Measurements from ENCODE around the gene APBB2.

- no peak for TF ChIP-seq TAF1 (conservative IDR thresholded peaks at IDR 0.05)
- no peak for TF ChIP-seq CTCF (IDR thresholded peaks at IDR 0.05; ENCODE audit: low read depth, low read length, missing input control)
- TF ChIP-seq RAD21 (IDR thresholded peaks at IDR 0.05): no peak
- no peak for TF ChIP-seq JUND (IDR thresholded peaks at IDR 0.05)
- no peak for TF ChIP-seq REST (IDR thresholded peaks at IDR 0.05)
These were observed 175.0 kb downstream of the APBB2 start for GRCh38 chr4:41039317-41039716.

Measured in liver (tissue), 3 donors.